Activated CD8-positive, alpha-beta memory T cell treated with anti-CD3 and anti-CD28 coated beads for 36 hours (primary cell): Measurements from ENCODE around the gene DNAH10. TPM values are rescaled to one million over a fixed set of nuclear protein-coding genes. Genes with fewer than 3 reads are reported as not detected.
"Not testable (repeated sequence)": the region's sequence is repeated elsewhere in the genome, so short reads cannot be mapped to it uniquely, and the experiment has no call there.

Experiments
- CTCF ChIA-PET: fragments of 350-600 bp; sonication (Branson Sonifier 250); formaldehyde crosslinking; loops from one replicate; lab custom pipeline; 2021; ENCODE audit warnings: antibody characterized with exemption; lab: Charles Lee
- POLR2A ChIA-PET: fragments of 350-600 bp; sonication (Branson Sonifier 250); formaldehyde crosslinking; loops from one replicate; lab custom pipeline; 2021; ENCODE audit warnings: antibody characterized with exemption; lab: Charles Lee
- total RNA-seq, 2 experiments: library from RNA; stranded (reverse); gene quantifications; one replicate each; pipeline ENCODE4 v1.2.3, GENCODE V29; 2021

DNAH10 gene
- total RNA-seq, 2 experiments from 2014 or later = 0.06 to 0.15 TPM

- POLR2A ChIA-PET = no interaction called here
- CTCF ChIA-PET = no interaction called here
Measured at GRCh38 chr12:123946152-123946515, 184.0 kb downstream of the DNAH10 start.

- CTCF ChIA-PET, POLR2A ChIA-PET: not testable (repeated sequence)
Measured at GRCh38 chr12:123946516-123947505, 184.7 kb downstream of the DNAH10 start.

- POLR2A ChIA-PET, CTCF ChIA-PET: not testable (repeated sequence)
Measured at GRCh38 chr12:123947531-123947930, 185.4 kb downstream of the DNAH10 start.

GRCh38 chr12:123948401-123948795, 186.3 kb downstream of the DNAH10 start:
- POLR2A ChIA-PET = no interaction called here
- CTCF ChIA-PET = no interaction called here

- POLR2A ChIA-PET = no interaction called here
- CTCF ChIA-PET = no interaction called here
Measured at GRCh38 chr12:123948796-123949769, 187.0 kb downstream of the DNAH10 start.

GRCh38 chr12:123949770-123950165, 187.7 kb downstream of the DNAH10 start:
- POLR2A ChIA-PET = no interaction called here
- CTCF ChIA-PET = no interaction called here

- POLR2A ChIA-PET = no interaction called here
- CTCF ChIA-PET = no interaction called here
Measured at GRCh38 chr12:123950476-123951349, 188.6 kb downstream of the DNAH10 start.

- ChIA-PET CTCF (no interaction called here), POLR2A (no interaction called here)
Measured at GRCh38 chr12:123951467-123951866, 189.4 kb downstream of the DNAH10 start.

GRCh38 chr12:123952037-123952436, 189.9 kb downstream of the DNAH10 start:
- POLR2A ChIA-PET = no interaction called here
- CTCF ChIA-PET = no interaction called here

- POLR2A ChIA-PET = interaction anchor here (0.6 kb wide), 1 partner anchor 214 kb away, joined by 6 read pairs; no protein-coding TSS in a partner anchor
Measured at GRCh38 chr12:123954647-123955350, 192.7 kb downstream of the DNAH10 start.

GRCh38 chr12:123956249-123956648, 194.1 kb downstream of the DNAH10 start:
- POLR2A ChIA-PET = no interaction called here
- CTCF ChIA-PET = interaction anchor here (0.6 to 0.8 kb wide), 2 partner anchors 50 to 210 kb away, joined by 3 to 4 read pairs; no protein-coding TSS in a partner anchor

More at GRCh38 chr12:123954647-123955350, 192.7 kb downstream of the DNAH10 start:
- CTCF ChIA-PET = no interaction called here

GRCh38 chr12:123957196-123957595, 195.1 kb downstream of the DNAH10 start:
- POLR2A ChIA-PET = no interaction called here
- CTCF ChIA-PET = interaction anchor here (0.7 kb wide), 1 partner anchor 139 kb away, joined by 3 read pairs; no protein-coding TSS in a partner anchor

GRCh38 chr12:123958462-123958861, 196.4 kb downstream of the DNAH10 start:
- ChIA-PET POLR2A (no interaction called here), CTCF (no interaction called here)

GRCh38 chr12:123958876-123959275, 196.8 kb downstream of the DNAH10 start:
- ChIA-PET CTCF (no interaction called here), POLR2A (no interaction called here)

GRCh38 chr12:123960029-123960735, 198.1 kb downstream of the DNAH10 start:
- POLR2A ChIA-PET = interaction anchor here (0.6 kb wide), 1 partner anchor 35 kb away, joined by 4 read pairs; no protein-coding TSS in a partner anchor
- CTCF ChIA-PET = no interaction called here

GRCh38 chr12:123960856-123961255, 198.8 kb downstream of the DNAH10 start:
- ChIA-PET POLR2A (no interaction called here), CTCF (interaction anchor here (1.4 kb wide), 1 partner anchor 22 kb away, joined by 3 read pairs; no protein-coding TSS in a partner anchor)

- POLR2A ChIA-PET = no interaction called here
- CTCF ChIA-PET = interaction anchor here (1.4 kb wide), 1 partner anchor 23 kb away, joined by 3 read pairs; no protein-coding TSS in a partner anchor
Measured at GRCh38 chr12:123961585-123962345, 199.7 kb downstream of the DNAH10 start.
